GM18499 (cell line): ENCODE data around the gene OSBPL1A.
"Not testable (repeated sequence)": the region's sequence is repeated elsewhere in the genome, so short reads cannot be mapped to it uniquely, and the experiment has no call there.

Experiments
- ATAC-seq: cut with Tn5 transposase; IDR thresholded peaks from one replicate; pipeline ENCODE4 v1.9.1; 2021; ENCODE audit warnings: moderate number of reproducible peaks; ENCODE audit not compliant: insufficient read depth, unreplicated experiment

The OSBPL1A gene

GRCh38 chr18:24195296-24196053 is 202.1 kb downstream of the OSBPL1A start:
- no peak for ATAC-seq

- ATAC-seq: no peak
Measured at GRCh38 chr18:24190590-24190989, 207.0 kb downstream of the OSBPL1A start.

GRCh38 chr18:24189664-24190346 is 207.8 kb downstream of the OSBPL1A start:
- ATAC-seq: no peak

GRCh38 chr18:24189007-24189528 is 208.6 kb downstream of the OSBPL1A start:
- peak; percentile 69 for ATAC-seq

GRCh38 chr18:24188120-24188519 is 209.5 kb downstream of the OSBPL1A start:
- no peak for ATAC-seq

GRCh38 chr18:24187689-24188088 is 209.9 kb downstream of the OSBPL1A start:
- ATAC-seq: no peak

- ATAC-seq: no peak
Measured at GRCh38 chr18:24187049-24187448, 210.6 kb downstream of the OSBPL1A start.

GRCh38 chr18:24185805-24186204 is 211.8 kb downstream of the OSBPL1A start:
- no peak for ATAC-seq

GRCh38 chr18:24181806-24182205 is 215.8 kb downstream of the OSBPL1A start:
- no peak for ATAC-seq

GRCh38 chr18:24180048-24180447 is 217.6 kb downstream of the OSBPL1A start:
- no peak for ATAC-seq

GRCh38 chr18:24177499-24178133 is 220.0 kb downstream of the OSBPL1A start:
- no peak for ATAC-seq

GRCh38 chr18:24176727-24177416 is 220.8 kb downstream of the OSBPL1A start:
- ATAC-seq: peak; percentile 76

- no peak for ATAC-seq
Measured at GRCh38 chr18:24173997-24174396, 223.6 kb downstream of the OSBPL1A start.

GRCh38 chr18:24170360-24170759 is 227.3 kb downstream of the OSBPL1A start:
- no peak for ATAC-seq

- no peak for ATAC-seq
Measured at GRCh38 chr18:24168496-24168895, 229.1 kb downstream of the OSBPL1A start.

- no peak for ATAC-seq
Measured at GRCh38 chr18:24161304-24161703, 236.3 kb downstream of the OSBPL1A start.

GRCh38 chr18:24160086-24160485 is 237.5 kb downstream of the OSBPL1A start:
- no peak for ATAC-seq

- ATAC-seq: no peak
Measured at GRCh38 chr18:24157855-24158254, 239.8 kb downstream of the OSBPL1A start.

GRCh38 chr18:24153397-24153796 is 244.2 kb downstream of the OSBPL1A start:
- no peak for ATAC-seq

GRCh38 chr18:24149591-24149990 is 248.0 kb downstream of the OSBPL1A start:
- ATAC-seq: not testable (repeated sequence)
